GM21825 (cell line): Measurements from ENCODE around the gene SIMC1.

Source experiments
- ATAC-seq: cut with Tn5 transposase; IDR thresholded peaks from one replicate; pipeline ENCODE4 v1.9.1; 2021; ENCODE audit warnings: mild to moderate bottlenecking, moderate library complexity; ENCODE audit not compliant: unreplicated experiment

The SIMC1 gene

DNA sequence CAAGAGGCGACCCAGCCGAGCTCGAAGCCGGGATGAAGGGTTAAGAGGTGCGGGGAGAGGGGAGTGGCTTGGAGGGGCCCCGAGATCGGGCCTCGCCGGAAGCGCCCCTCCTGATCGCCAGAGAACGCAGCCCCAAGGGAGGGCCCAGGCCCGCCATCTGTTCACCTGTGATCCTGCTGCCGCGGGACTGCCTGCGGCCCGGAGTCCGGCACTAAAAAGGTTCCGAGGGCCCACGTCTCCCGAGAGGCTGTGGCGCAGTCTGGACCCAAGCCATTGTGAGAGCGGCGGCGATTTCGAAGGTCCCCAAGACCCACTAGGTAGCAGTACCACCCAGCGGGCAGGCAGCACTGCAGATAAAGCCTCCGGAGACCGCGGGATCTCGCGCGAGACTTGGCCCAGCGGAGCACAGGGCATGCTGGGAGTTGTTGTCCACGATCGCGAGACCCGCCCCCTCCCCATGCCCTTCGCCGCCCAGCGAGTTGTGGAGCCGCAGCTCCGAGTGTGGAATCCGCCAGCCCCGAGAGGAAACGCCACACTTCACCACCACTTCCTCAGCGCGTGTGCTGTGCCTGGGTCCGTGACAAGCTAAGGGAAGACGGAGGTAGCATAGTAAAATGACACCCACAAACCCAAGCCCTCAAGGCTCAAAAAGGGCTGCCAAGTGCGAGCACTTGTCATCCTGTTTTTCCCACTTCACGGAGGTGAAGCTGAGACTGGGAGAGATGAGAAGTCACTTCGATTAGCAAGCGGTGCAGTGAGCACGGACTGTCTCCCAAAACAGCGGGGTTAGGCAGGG lies 123.4 kb downstream of the SIMC1 start, which contains the start of gene KIAA1191:
Gene KIAA1191, minus strand, starts transcription at position 328 of the 796 bp plus-strand sequence. CDS start 2,256 bp downstream, outside the sequence.
- peak; percentile 86 for ATAC-seq

DNA sequence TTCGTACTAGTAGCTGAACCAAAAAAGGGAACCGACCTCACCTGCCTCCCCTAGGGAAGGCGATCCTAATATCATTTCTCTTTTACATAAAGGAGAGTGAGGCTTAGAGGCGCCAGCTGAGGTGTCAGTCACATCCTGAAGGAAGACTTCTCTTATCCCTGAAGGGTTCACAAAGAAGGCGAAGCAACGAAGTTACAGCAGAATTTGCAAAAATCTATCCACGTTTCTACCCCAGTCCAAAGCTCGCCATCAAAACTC lies 123.9 kb downstream of the SIMC1 start:
- peak; percentile 15 for ATAC-seq

DNA sequence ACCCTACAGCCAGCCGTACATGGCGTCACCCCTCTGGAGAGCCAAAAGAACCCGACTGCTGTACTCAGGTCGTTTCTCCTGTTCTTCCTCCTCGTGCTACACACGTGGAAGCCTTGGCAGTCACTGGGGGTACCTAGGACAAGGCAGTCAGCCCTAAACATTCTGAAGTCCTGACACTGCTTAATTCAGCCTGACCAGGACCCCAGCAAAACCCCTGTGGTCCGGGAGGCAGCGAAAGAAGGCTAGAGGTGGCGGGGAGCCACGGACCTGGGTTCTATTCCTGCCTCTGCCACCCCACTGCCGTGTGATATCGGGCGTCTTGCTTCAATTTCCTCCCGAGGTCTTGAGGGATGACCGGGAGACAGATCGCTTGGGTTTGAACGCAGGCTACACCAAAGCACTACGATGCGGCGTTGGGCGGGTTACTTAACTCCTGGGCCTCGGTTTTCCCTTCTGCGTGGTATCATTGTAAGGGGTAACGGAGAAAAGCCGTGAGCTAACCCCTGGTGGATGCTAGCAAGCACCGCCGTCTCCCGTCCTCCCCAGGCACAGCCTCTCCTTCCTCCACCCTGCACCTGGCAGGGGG lies 126.6 kb downstream of the SIMC1 start:
- ATAC-seq = no peak

DNA sequence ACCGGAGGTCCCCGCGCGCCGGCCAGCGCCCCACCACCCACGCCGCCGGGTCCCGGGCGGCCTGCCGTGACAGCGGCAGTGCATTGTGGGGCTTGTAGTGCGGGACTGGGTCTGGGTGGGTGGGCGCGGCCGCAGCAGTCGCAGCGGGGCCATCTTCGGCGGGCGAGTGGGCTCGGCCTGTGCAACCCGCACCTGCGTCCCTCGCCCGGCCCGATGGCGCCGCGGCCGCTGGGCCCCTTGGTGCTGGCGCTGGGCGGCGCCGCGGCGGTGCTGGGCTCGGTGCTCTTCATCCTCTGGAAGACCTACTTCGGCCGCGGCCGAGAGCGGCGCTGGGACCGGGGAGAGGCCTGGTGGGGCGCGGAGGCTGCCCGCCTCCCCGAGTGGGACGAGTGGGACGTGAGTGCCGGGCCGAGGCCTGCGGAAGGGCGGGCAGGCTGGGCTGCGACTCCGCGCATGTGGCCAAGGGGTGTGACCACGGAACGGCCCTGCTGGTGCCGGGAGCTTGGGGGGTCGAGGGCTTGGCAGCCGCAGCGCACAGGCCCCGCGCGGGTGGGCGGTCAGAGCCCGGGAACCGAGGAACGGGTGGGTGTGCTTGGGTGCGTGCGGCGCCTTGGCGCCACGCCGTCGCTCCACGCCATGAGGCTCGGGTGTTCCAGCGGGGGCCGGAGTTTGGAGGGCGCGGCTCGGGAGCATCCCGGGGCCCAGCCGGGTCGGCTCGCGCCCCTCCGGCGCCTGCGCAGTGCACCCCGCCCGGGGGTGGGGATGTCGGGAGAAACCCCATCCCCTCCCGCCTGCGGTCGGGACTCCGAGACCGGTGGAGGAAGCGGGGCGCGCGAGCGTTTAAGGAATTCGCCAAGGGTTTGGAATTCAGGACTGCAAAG lies 127.4 kb downstream of the SIMC1 start, which contains the start of gene ARL10:
Gene ARL10, plus strand, starts transcription at position 137 of the 881 bp plus-strand sequence. Its CDS starts 77 bp downstream, at position 214.
- ATAC-seq = no peak

DNA sequence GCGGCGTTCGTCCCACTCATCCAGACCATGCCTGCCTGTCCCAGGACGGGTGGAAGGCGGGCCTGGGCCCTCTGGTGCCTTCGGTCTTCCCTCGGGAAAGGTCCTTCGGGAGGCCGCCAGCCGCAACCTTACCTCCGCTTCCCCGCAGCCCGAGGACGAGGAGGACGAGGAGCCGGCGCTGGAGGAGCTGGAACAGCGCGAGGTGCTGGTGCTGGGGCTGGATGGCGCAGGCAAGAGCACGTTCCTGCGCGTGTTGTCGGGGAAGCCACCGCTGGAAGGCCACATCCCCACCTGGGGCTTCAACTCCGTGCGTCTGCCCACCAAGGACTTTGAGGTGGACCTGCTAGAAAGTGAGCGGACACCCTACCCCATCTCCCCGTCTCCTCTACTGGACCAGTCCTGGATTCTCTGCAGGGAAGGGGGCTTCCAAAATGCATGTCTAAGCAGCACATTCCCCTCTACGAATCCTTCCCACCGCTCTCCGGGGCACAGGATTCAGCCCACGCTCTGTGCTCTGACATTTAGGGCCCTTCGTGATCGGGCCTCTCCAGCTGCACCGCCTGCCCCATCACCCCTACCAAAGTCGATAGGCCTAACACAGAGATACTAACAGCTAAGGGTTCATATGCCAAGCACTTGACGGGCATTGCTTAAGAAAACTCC lies 128.1 kb downstream of the SIMC1 start:
- no peak for ATAC-seq

DNA sequence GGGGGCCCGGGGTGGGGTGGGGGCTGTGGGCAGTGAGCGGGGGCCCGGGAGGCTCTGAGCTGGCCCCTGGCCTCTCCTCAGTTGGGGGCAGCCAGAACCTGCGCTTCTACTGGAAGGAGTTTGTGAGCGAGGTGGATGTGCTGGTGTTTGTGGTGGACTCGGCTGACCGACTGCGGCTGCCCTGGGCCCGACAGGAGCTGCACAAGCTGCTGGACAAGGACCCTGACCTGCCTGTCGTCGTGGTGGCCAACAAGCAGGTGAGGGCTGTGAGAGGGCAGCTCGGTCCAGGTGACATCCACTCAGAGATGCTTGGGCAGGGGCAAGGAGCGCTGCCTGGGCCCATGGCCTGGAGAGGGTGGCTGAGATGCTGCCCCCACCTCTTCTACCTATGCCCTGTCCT lies 130.5 kb downstream of the SIMC1 start:
- no peak for ATAC-seq

DNA sequence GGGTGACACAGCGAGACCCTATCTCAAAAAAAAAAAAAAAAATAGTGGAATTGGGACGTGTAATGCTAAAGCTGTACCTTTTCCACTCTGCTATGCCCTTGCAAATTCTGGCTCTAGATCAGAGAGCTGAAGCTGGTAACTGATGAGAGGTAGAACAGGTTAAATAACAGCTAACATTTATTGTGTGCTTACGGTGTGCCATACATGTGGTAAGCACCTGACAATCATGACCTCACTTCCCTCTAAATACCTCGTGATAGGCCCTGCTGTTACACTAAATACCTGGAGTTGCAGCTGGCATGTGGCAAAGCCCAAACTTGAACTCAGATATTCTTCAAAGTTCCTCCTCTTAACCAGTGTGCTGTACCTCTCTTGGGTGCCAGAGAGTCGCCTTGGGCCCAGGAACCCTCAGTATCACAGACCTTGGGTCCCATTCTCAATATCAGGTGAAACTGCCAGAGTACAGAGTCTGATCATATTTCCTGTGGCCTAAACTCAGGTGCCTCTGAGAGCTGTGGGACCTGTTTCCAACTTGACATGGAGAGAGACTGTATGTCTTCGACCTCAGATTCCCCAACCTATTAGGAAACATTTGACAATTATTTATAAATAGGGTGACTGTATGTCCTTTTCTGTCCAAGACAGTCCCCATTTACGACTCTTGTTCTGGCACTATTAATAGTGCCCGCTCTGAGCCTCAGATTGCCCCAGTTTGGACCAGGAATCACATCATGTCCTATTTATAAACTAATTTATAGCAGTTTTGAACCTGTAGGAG lies 131.9 kb downstream of the SIMC1 start:
- no peak for ATAC-seq

DNA sequence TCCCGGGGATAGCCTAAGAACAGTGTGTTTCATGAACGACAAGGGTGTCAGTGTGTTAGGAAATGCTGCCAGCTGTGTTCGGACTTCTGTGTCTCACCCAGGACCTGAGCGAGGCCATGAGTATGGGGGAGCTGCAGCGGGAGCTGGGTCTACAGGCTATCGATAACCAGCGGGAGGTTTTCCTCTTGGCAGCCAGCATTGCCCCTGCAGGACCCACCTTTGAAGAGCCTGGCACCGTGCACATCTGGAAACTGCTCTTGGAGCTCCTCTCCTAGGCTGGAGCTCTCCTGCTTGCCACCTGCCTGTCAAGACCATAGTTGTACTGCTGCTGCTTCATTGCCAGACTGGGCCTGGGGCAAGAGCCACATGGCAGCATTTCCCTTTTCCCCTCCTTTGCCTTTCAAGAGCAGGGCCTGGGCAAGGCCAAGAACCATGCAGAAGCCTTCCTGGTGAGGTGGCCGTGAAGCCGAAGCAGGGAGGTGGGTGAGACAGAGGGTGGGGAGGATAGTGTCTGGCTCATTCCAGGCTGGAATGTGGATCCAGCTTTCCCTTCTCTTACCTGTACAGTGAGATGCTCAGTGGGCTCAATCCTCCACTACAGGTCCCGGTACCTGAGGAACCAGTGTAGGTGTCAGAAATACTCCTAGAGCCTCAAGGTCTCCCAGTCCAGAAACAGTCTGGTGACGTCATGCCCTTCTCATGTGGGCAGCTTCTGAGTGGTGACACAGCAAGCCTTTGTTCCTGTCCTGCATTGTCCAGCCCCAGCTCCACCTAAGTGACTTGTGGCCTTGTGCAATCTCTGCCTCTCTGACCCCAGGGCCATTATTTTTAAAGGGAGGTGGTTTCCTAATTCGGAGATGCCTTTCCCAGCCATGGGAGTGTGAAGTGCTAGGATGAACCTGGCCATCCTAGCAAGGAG lies 133.7 kb downstream of the SIMC1 start:
- ATAC-seq = no peak

DNA sequence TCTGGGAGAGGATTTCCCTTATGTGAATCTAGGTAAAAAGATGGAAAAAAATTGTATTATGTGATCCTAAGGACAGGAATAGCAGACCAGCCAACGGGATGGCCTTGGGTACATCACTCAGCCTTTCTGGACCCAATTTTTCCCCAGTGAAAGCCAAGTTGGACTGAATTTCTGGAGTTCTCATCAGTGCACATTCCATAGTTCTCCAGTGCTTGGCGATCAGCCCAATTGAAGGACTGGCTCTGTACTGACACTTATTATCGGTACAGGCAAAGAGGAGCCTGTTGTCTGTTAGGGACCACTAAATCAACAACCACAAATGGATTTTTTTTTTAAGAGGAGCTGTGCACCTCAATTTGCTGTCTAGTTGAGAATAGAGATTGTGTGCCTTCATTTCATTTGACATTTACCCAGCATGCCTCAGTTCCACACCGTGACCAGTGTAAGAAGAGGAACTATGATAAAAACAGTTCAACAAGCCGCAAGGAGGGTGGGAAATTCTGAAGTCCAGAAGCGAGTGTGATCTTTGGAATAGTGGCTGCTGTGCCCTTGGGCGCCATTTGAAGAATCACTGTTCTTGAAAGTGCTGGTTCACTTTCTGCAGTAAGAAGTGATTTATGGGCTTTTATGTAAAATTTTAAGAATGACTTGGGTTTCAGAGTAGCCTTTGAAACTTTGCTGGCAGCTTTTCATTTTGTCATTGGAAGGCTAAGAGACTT lies 135.0 kb downstream of the SIMC1 start:
- no peak for ATAC-seq

DNA sequence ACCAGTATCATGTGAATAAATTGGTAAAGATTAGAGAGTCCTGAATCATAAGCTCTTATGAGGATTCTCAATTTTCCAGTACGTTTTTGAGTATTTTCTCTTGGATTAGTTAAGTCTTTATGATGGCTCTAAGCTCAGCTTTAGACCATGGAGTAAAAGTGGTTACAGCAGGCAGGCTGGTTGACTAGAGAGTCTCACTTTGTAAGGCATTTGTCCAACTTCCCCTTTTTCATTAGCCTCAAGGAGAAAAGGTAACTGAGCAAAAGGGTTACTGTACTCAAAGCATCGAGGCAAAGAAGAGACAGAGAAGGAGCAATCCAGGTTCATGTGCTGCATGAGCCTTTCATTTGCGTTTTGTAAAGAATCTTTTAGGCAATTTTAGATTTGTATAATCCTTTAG lies 141.7 kb downstream of the SIMC1 start:
- ATAC-seq = no peak

DNA sequence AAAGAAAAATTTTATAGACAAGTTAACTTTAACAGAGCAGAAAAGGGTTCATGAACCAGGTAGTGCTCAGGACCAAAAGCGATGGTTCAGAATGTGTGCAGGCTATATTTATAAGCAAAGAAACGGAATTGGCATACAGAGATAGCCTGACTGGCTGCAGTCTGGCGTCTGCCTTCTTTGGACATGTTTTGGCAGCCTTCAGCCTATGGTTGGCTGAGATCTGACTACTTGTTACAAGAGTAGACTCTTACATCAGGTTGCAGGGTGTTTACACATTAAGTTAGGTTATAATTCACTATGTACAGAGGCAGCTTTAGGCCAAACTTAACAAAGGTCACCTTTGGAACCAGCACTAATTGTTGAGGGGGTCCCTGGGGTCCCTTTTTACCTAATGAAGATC lies 143.2 kb downstream of the SIMC1 start:
- ATAC-seq = no peak

DNA sequence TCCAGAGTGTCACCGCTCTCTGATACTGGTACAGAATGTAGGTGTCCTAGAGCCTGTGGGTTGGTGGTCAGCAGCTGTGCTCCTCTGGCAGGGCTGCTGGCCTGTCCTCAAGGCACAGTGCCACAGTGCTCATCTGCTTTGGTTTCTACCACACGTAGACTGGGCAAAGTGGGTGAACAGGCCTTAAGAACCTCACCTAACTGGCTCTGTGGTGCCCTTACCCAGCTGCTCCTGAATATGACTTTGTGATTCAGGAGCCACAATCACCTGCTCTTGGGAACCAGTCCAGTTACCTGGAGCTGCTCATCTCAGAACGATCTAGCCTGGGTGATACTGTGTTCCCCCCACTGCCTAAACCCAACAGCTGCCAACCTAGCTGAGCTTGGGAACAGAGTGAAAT lies 143.8 kb downstream of the SIMC1 start:
- ATAC-seq = no peak

DNA sequence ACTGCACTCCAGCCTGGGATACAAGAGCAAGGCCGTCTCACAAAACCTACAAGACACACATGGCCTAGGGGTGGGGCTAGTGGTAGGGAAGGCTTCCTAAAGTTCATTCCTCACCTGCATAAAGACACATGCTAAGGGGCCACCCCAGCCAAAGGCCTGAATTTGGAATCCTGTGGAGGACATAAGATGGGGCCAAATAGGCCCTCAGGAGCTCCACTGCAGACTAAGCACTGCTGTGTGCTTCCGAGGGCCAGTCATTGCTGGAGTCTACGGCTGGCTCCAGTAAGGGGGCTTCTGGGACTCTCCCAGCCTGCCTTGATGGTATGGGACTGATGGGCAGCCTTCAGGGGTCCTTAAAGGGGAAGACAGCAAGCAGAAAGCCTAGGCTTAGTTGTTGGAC lies 144.5 kb downstream of the SIMC1 start:
- ATAC-seq = no peak

DNA sequence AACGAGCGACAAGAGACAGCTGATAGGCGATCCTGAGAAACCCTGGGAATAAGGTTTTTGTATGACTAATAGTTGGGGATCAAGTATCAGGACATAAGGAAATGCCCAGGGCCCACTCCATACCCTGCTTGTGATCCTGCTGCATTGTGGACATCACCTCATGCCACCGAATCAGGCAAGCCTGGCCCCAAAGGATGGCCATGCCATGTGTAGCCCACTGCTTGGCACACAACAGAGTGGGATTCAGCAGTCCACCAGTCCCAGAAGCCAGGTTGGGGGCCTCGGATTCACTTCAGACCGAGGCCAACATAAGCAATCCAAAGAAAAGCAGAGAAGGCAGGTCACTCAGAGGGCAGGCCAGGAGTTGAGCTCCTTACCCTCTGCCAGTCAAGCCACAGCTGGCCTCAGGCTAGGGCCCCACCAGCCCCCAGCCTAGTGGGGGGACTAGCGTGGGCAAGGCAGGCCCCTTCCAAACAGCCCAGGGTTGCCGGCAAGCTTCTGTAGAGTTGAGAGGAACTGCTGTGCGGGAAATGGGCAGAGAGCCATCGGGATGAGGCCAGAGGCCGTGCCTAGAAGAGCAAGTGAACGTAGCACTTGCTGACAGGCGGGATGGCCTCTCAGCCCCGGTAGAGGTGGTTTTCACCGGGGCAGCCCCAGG lies 145.2 kb downstream of the SIMC1 start:
- no peak for ATAC-seq

DNA sequence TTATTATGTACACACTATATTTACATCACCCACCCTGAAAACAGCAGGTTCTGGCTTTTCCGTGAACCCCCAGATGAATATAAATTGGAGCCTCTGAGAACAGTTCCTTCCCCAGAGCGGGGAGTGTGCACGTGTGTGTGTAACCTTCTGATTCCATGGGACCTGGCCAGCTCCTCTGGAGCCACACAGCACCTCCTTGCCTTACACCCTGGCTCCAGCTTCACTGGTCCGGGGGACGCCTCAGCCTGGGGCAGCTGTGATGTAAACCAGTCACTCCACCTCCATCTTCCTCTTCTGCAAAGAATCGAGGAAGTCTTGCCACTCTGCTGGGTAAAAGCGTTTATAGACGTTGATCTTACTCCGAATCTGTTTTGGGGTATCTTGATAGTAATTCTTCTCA lies 145.7 kb downstream of the SIMC1 start:
- ATAC-seq = no peak

DNA sequence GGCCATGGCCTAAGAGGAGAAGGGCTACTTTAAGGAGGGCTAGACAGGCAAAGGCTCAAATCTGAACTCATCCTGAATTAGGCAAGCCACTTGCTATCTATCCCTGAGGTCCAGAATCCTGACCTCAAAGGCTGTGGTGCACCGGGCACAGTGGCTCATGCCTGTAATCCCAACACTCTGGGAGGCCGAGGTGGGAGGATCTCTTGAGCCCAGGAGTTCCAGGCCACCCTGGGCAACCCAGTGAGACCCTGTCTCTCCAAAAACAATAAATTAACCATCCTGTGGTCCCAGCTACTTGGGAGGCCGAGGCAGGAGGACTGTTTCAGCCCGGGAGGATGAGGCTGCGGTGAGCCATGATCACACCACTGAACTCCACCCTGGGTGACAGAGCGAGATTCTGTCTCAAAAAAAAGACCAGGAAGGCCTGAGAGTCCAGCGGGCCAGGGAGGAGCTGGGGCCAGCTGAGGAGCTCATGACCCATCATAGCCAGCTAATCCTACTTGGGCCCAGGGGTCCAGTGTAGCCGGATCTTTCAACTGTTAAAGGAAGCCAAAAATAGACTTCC lies 146.2 kb downstream of the SIMC1 start:
- ATAC-seq = no peak

DNA sequence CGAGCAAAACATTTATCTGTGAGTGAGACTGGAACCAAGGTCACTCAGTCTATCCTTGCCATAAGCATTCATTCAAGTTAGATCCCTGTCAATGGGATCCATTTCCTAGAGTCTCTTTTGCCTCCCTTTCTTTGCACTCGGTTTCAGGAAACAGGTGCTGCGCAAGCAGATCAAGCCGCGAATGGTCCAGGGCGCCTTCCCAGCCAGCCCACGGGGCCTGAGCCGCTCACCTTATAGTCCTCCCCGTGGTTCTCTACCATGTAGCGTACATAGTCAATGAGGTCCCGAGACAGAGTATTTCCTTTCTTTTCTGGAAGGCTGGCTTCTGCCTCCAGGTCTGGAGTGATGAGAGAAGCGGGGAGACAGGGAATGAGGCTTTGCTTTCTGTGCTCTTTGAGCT lies 146.8 kb downstream of the SIMC1 start:
- ATAC-seq = no peak

DNA sequence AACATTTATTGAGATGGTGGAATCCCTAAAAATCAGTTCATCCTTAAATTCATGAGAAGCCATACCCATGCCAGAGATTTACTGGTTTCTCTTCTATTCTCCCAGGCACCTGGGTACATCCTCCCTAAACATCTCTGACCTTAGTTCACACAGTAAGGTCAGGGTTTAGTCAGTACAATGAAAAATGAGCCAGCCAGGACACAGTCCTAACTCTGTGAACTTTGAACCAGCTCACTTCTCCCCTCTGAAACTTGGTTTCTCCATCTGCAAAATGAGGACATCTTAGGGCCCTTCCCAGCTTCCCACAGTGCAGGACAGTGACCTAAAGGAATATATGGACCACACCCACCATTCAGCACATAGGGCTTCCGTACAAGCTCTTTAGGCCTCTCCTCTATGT lies 148.3 kb downstream of the SIMC1 start:
- ATAC-seq = no peak
